GM18511 (cell line): ENCODE measurements around the gene ACIN1.
"Not testable (repeated sequence)": the region's sequence is repeated elsewhere in the genome, so short reads cannot be mapped to it uniquely, and the experiment has no call there.

Experiments
- ATAC-seq: cut with Tn5 transposase; IDR thresholded peaks from one replicate; pipeline ENCODE4 v1.9.1; 2021; ENCODE audit warnings: mild to moderate bottlenecking, moderate library complexity; ENCODE audit not compliant: unreplicated experiment

Gene ACIN1

DNA sequence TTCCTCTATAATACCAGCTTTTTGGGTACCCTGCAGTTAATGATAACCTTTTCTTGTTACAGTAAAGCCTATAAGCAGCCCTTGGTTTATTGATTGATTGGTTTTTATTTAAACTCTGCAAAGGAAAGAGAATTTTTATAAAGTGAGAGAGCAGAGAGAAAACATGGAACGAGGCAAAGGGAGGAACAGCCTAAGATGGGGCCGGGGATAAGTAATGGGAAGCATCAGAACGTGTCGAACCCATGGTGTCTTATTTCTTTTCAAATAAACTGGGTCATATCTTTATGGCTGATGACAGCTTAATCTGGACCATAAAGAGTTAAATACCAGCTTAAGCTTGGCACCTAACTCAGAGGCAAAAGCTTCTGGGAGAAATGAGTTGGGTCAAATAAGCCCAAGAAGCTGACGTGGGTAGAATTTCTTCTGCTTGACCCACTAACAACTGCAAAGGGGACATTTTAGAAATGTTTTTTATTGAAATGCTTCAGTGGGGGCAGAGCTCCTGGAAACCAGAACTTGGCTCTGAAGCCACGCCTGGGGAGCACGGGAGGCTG lies 73.0 kb downstream of the ACIN1 start:
- no peak for ATAC-seq

DNA sequence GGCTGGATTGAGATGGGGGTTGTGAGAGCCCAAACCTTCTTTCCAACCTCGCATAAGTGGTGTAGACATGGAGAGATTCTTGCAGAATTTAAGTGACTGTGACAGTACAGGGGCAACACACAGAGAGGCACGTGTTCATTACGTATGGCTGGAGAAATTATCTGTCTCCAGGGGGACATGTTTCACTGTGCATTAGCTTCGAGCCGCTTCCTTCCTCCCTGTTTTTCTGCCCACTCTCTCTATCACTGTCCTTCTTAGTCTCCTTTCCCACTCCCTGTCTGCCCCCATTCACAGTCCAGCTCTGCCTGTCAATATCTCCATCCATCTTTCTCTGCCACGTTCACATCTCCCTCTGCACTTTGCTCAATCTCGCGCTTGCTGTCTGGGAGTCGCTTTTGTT lies 73.5 kb downstream of the ACIN1 start:
- no peak for ATAC-seq

DNA sequence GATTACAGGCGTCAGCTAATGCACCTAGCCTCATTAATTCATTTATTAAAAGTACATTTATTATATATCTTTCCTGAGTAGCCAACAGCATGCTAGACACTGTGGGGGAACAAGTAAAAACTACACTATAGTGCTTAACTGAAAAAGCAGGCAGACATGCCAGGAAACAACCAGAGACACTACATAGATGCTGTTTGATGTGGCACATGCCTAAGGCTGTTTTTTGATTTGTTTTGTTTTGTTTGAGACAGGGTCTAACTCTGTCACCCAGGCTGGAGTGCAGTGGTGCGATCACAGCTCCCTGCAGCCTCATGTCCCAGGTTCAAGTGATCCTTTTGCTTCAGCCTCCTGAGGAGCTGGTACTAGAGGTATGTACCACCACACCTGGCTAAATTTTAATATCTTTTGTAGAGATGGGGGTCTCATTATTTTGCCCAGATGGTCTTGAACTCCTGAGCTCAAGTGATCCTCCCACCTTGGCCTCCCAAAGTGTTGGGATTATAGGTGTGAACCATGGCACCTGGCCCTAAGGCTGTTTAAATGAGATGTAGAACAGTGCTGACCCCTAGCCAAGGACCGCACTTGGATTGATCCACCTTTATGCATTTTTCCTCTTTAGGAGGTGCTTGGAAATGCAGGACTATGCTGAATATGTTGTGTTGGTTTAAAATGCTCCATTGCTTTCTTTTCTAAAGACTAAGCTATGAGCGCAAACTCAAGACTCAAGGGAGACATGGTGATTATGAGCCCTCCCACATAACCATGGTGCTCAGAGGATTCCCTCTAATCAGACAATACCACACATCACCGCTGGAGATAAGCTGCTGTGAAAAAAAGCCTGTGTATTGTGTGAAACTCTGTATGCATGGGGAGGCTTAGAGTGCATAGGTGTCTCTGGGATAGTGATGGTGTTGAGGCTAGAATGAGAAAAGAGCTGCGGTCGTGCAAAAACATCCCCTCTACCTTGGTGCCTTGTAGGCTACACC lies 74.5 kb downstream of the ACIN1 start:
- ATAC-seq, result no peak

DNA sequence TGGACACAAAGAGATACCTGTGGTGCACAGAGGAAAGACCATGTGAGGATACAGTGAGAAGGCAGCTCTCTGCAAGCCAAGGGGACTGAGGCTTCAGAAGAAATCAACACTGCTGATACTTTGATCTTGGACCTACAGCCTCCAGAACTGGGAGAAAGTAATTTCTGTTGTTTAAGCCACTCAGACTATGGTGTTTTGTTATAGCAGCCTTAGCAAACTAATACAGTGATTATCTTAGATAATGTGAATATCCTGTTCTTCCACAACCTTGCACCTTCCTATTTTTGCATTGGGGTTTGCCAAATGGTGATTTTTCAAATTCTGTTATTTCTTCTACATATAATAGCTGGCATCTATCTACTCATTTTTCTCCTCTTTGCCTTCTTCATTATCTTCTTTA lies 76.8 kb downstream of the ACIN1 start:
- ATAC-seq, result no peak

DNA sequence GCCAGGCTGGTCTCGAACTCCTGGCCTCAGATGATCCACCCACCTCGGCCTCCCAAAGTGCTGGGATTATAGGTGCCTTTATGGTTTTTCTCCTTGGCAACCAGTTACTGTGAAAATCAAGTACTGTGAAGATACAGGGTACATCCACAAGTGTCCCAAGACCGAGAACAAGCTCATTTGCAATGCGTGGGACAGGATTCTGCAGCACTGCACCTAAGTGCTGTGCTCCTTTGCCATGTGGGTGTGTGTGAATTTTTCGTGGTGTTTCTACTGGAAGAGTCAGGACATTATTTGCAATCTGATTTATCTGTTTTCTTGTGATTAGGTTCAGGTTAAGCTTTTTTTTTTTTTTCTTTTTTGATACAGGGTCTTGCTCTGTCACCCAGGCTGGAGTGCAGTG lies 77.8 kb downstream of the ACIN1 start:
- ATAC-seq, result no peak

DNA sequence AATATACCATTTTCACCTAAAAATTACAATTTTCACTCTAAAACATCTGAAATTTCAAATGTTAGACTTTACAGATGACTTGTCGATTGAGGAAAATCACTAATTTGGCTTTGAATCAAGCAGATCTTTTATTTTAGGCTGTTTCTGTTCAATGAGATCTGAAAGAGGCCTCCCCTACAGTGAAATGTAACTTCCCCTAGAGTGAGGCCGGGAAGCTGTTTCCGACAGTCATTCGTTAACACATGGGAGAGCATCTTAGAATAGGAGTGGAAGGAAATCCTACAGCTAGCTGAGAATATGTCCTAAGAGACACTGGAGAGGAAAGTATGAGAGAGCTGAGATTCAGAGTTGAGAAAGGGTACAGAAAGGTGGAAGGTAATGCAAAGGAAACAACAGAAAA lies 79.3 kb downstream of the ACIN1 start:
- no peak for ATAC-seq

DNA sequence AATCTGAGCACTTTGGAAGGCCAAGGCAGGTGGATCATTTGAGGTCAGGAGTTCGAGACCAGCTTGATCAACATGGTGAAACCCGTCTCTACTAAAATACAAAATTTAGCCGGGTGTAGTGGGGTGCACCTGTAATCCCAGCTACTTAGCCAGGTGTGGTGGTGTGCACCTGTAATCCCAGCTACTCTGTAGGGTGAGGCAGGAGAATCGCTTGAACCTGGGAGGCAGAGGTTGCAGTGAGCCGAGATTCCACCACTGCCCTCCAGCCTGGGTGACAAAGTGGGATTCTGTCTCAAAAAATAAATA lies 81.2 kb downstream of the ACIN1 start:
- not testable (repeated sequence) for ATAC-seq

DNA sequence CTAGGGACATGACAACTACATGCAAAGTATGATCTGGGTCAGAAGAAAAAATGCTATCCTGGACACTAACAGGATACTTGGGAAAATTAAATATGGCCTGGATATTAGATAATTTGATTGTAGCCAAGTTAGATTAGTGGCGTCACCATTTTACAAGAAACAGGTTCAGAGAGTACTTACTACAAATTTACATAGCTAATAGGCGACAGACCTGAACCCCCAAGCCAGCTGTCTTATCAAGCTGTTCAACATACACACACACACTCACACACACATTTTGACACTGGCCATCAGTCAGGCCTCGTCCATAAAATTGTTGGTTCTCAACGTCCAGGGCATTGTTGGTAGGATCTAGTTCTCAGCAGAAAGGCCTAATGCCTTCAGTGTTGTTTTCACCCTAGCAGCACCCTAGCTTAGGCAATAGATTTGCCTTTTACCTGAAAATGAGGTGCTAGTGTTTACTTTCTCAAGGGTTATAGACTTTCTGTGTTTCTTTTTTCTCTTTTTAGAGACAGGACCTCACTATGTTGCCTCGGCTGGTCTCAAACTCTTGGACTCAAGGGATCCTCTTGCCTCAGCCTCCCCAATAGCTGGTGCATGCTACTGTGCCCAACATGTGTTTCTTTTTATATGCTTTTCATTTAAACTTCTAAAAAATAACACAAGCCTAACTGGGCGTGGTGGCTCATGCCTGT lies 81.7 kb downstream of the ACIN1 start:
- ATAC-seq, result no peak

DNA sequence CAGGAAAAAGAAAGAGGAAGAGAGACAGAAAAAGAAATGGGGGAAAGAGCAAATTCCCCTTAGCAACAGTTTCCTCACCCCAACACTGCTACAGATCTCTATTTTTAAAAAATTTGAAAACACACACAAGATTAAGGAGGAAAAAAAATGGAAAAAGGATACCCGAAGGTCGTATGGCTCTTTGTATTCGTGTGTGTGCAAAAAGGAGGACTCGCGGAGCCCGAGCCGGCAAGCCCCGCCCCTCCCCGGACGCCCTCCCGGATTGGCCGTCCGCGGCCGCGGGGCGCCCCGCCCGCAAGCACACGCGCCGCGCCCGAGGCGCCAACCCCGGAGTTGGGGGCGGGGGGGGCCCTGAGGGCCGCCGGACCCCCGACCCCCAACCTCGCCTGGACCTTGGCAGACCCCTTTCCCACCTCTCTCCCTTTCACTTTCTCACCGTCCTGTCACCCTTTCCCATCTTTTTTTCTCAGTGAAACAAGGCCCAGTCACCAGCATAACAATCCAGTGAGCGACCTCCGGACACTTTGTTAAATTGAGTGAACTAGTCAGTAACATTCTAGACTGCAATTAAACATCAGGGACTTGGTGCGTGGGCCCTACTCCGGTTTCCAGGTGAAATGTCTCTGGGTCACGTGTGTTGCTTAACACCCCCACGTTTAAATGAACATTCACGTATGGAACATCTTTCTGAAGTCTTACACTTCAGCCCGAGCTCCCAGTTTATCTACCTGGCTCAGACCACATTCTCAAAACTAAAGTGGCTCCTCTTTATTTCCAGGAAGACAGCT lies 84.8 kb downstream of the ACIN1 start, which contains the start of gene C14orf93:
Gene C14orf93 (minus strand): TSS at position 205 of the 788 bp plus-strand sequence. CDS start 11,120 bp downstream, outside the sequence.
- no peak for ATAC-seq

DNA sequence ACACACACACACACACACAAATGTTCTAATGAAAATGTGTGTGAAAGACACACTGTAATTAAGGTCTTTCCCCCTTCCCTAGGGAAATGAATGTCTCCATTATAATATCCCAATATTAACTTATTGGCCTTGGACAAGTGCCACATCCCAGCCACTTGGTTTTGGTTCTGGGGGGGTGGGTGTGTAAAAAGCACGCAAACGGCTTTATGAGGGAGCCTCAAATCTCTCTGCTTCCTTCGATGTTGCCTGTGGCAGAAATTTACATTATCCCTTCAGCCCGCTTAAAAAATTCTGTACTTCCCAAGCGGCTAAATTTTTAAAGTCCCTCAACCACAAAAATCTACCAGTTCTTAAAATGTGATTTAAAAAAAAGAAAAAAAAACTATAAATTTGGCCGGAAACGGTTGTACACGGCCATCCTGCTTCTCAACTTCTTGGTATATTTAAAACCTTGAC lies 85.4 kb downstream of the ACIN1 start:
- ATAC-seq, result no peak

DNA sequence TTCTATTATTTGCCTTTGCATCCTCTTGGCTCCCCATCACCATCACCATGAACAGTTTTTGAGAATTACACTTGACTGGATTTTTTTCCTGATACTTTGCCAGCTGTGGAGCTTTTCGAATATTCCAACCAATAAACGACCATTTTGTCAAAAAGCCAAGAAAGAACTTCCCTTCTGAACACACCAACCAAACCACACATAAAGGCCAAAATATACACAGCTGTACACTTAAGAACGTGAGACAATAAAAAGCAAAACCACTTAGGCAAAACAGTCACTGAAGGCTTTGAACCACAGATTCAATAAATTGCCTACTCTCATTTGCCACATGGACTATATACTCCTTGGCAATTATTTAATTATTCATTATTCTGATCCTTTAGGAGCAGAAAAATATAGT lies 86.1 kb downstream of the ACIN1 start:
- no peak for ATAC-seq
